Measurements from ENCODE around the gene AHCTF1. TPM values are rescaled to one million over a fixed set of nuclear protein-coding genes. Genes with fewer than 3 reads are reported as not detected.

The AHCTF1 gene
- total and polyA plus RNA-seq, 9 of the 15 experiments (the other 6 are each of a cell fraction or from before 2014, with no cell fraction given) = 9.4 to 102 (median 47.6) TPM

DNA sequence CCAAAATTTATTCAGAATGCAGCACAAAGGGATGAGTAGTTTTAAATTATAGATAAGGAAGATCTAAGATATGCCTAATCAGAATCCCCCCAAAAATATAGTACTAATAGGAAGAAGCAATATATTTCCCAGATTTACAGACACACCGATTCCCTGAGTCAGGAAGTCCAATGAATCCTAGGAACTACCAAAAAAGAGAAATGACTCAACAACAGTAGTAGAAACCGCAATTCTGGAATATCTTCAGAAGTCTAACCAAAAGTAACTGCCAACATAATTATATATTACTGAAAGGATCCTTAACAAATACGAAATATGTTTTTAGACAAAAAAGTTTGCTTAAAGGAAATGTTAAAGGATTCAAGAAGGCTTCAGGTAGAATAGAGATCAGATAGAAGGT lies 10.3 kb downstream of the AHCTF1 start (continued):
- TF ChIP-seq ZFP1 (CRISPR knock-in tag; IDR thresholded peaks at IDR 0.05) (no peak), KLF13 (tag; IDR thresholded peaks at IDR 0.05; ENCODE audit: borderline replicate concordance, low read depth) (no peak)
- TF ChIP-seq, protein P1, sequence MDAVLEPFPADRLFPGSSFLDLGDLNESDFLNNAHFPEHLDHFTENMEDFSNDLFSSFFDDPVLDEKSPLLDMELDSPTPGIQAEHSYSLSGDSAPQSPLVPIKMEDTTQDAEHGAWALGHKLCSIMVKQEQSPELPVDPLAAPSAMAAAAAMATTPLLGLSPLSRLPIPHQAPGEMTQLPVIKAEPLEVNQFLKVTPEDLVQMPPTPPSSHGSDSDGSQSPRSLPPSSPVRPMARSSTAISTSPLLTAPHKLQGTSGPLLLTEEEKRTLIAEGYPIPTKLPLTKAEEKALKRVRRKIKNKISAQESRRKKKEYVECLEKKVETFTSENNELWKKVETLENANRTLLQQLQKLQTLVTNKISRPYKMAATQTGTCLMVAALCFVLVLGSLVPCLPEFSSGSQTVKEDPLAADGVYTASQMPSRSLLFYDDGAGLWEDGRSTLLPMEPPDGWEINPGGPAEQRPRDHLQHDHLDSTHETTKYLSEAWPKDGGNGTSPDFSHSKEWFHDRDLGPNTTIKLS (IDR thresholded peaks at IDR 0.05; ENCODE audit: borderline replicate concordance, low read depth) = no peak

DNA sequence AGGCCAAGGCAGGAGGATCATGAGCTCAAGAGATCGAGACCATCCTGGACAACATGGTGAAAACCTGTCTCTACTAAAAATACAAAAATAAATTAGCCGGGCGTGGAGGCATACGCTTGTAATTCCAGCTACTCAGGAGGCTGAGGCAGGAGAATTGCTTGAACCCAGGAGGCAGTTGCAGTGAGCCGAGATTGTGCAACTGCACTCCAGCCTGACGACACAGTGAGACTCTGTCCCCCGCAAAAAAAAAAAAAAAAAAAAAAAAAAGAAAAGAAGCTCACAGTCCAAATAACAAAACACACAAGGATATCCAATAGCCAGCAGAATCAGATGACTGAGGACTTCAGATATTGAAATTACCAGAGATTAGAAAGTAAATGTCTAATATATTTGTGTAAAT lies 11.8 kb downstream of the AHCTF1 start:
- FAIRE-seq = no peak
- Histone ChIP-seq H4K20me1 (replicated peaks; ENCODE audit: control insufficient read depth, insufficient read depth, low read length) (peaks cover 12% of the 10 kb centered on the region; the same call in 1 of the 2 replicates), H3K27ac (ENCODE audit: extremely low read depth, low read depth, low read length) (no peak overlapping the region), H3K36me3 (ENCODE audit: control insufficient read depth, insufficient read depth, low read length) (peaks cover 65% of the 10 kb centered on the region), H3K4me1 (replicated peaks in 1 of 2; ENCODE audit: control insufficient read depth in 2 of 2, insufficient read depth in 2 of 2, low read length in 2 of 2) (peaks cover 0 to 8% of the 10 kb centered on the region in 2 experiments; a peak in 2 of 5 replicates), H3K9ac (ENCODE audit: insufficient read depth in 1 of 2, low read depth in 2 of 2, low read length in 2 of 2) (no peak overlapping the region), H3K79me2 (ENCODE audit: control insufficient read depth, insufficient read depth, low read length) (peaks cover 93% of the 10 kb centered on the region), H3K9me1 (ENCODE audit: control insufficient read depth, insufficient read depth, low read length) (no peaks in the 10 kb centered on the region), H3K4me3 (no peak overlapping the region), H3K9me3 (replicated peaks; ENCODE audit: control insufficient read depth, insufficient read depth, low read depth, low read length) (no peaks in the 10 kb centered on the region), H3K4me2 (ENCODE audit: insufficient read depth, low read length) (no peak overlapping the region), H3K27me3 (ENCODE audit: control insufficient read depth in 2 of 2, insufficient read depth in 2 of 2, low read length in 2 of 2) (no peaks in the 10 kb centered on the region), H2AFZ (ENCODE audit: low read depth, low read length) (no peak overlapping the region)
- 93% methylated on average over 6 of the region's 7 CpGs for WGBS (ENCODE audit: insufficient coverage, low coverage, missing lambda C conversion rate)
- DNase-seq (ENCODE audit: extremely low read depth in 1 of 4, low spot score in 3 of 4) = no peak
- intact Hi-C loops (cut with micrococcal nuclease) (no loop called here), in situ Hi-C loops (cut with MboI) (no loop called here)
- no TSS peak for BruUV-seq (replicated peaks)
- ATAC-seq = no peak
- ChIA-PET CTCF (ENCODE audit: low intra/inter-chr PET ratio) (no interaction called here), POLR2A (interaction anchor here (0.6 to 1.9 kb wide), 2 partner anchors 9 to 17 kb away, joined by 3 to 5 read pairs; no protein-coding TSS in a partner anchor)
- TF ChIP-seq, protein P2, sequence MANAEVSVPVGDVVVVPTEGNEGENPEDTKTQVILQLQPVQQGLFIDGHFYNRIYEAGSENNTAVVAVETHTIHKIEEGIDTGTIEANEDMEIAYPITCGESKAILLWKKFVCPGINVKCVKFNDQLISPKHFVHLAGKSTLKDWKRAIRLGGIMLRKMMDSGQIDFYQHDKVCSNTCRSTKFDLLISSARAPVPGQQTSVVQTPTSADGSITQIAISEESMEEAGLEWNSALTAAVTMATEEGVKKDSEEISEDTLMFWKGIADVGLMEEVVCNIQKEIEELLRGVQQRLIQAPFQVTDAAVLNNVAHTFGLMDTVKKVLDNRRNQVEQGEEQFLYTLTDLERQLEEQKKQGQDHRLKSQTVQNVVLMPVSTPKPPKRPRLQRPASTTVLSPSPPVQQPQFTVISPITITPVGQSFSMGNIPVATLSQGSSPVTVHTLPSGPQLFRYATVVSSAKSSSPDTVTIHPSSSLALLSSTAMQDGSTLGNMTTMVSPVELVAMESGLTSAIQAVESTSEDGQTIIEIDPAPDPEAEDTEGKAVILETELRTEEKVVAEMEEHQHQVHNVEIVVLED (CRISPR knock-in tag; IDR thresholded peaks at IDR 0.05) = no peak
- TF ChIP-seq CBX8 (IDR thresholded peaks at IDR 0.05; ENCODE audit: borderline replicate concordance, extremely low read depth, low read depth, low read length, poor library complexity, severe bottlenecking) (no peak), RBM25 (IDR thresholded peaks at IDR 0.05; ENCODE audit: low read depth, low read length, severe bottlenecking) (no peak), ZFP36 (IDR thresholded peaks at IDR 0.05; ENCODE audit: low read depth, low read length, partially characterized antibody) (no peak), NR2C2 (CRISPR knock-in tag; IDR thresholded peaks at IDR 0.05) (no peak), NR2C2 (tag; IDR thresholded peaks at IDR 0.05) (no peak), ZNF217 (CRISPR knock-in tag; IDR thresholded peaks at IDR 0.05) (no peak), TCFL5 (CRISPR knock-in tag; conservative IDR thresholded peaks at IDR 0.05) (no peak), SAFB2 (IDR thresholded peaks at IDR 0.05; ENCODE audit: borderline replicate concordance, low read depth, low read length, severe bottlenecking) (no peak), TCF7 (IDR thresholded peaks at IDR 0.05; ENCODE audit: borderline replicate concordance) (no peak), TAF15 (IDR thresholded peaks at IDR 0.05; ENCODE audit: low read depth, low read length) (no peak)
- TF ChIP-seq, protein P3, sequence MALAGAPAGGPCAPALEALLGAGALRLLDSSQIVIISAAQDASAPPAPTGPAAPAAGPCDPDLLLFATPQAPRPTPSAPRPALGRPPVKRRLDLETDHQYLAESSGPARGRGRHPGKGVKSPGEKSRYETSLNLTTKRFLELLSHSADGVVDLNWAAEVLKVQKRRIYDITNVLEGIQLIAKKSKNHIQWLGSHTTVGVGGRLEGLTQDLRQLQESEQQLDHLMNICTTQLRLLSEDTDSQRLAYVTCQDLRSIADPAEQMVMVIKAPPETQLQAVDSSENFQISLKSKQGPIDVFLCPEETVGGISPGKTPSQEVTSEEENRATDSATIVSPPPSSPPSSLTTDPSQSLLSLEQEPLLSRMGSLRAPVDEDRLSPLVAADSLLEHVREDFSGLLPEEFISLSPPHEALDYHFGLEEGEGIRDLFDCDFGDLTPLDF (CRISPR knock-in tag; IDR thresholded peaks at IDR 0.05) = no peak
- TF ChIP-seq, protein P4, sequence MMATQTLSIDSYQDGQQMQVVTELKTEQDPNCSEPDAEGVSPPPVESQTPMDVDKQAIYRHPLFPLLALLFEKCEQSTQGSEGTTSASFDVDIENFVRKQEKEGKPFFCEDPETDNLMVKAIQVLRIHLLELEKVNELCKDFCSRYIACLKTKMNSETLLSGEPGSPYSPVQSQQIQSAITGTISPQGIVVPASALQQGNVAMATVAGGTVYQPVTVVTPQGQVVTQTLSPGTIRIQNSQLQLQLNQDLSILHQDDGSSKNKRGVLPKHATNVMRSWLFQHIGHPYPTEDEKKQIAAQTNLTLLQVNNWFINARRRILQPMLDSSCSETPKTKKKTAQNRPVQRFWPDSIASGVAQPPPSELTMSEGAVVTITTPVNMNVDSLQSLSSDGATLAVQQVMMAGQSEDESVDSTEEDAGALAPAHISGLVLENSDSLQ (IDR thresholded peaks at IDR 0.05) = no peak

All from K562 (cell line).